GM21423 (cell line): Measurements from ENCODE around the gene RPH3AL.

Experiments used
- ATAC-seq: cut with Tn5 transposase; IDR thresholded peaks from one replicate; pipeline ENCODE4 v1.9.1; 2021; ENCODE audit warnings: mild to moderate bottlenecking, moderate library complexity; ENCODE audit not compliant: unreplicated experiment

The RPH3AL gene

DNA sequence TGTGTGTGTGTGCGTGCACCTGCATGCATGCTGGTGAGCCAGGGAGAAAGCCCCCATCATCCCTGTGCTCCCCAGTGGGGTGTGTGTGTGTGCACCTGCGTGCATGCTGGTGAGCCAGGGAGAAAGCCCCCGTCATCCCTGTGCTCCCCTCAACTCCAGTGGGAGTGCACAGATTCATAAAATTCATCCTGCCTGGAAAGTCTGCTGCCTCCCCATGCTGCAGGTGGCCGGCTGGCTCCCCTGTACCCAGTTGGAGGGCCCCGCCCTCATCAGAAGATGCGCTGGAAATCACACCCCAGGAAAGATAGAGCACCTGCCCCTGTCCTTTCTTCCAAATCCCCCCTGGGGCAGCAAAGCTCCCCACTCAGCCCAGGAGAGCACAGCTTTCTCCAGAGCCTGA is 86.4 kb downstream of the RPH3AL start:
- no peak for ATAC-seq

DNA sequence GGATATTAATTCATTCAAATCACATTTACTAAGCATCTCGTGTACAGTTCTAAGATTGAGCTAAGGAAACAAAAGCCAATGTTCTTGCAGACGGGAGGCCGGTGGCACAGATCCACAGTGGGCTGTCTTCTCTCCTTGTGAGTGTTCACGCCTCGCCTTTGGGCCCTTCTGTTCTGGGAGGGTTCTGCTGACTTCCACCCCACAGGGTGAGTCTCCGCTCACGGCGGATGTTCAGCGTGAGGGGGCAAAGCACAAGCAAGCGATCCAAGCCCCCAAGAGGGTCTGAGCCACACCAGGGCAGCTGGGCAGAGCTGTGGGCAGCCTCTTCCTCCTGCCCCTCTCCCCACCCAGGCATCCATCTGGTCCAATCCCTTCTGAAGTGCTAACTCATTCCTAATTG is 86.9 kb downstream of the RPH3AL start:
- no peak for ATAC-seq

DNA sequence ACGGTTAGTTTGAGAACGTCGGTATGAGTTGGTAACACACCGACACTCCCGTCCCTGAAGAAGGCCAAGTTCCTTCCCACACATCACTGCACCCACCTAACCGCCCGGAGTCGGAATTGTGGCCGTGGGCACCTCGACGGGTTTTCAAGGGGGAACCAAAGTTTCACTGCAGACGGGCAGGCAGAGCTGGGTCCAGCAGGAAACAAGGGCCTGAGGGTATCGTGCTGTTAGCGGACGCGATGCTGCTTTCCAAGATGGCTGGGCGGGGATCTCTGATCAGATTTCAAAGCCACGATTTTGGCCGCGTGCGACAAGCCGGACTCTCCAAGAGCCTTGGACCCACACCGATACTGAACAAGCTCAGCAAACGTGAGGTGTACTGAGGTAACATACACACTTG is 88.8 kb downstream of the RPH3AL start:
- ATAC-seq = no peak

DNA sequence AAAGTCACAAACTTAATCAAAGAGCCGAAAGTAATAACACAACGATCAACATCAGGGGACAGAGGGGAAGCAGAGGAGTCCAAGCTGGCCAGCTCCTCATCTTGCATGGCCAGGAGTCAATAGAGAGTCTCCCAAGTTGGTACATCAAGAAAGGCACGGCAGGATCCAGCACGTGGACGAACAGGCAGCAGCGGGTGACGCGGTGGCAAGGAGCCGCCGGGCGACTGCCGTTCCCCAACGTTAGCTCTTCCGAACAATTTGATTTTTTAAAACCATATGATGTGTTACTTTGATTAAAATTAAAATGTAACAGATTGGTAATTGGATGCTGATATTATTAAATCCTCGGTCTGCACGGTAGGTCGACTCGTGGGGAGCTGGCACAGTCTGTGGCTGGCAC is 89.3 kb downstream of the RPH3AL start:
- no peak for ATAC-seq

DNA sequence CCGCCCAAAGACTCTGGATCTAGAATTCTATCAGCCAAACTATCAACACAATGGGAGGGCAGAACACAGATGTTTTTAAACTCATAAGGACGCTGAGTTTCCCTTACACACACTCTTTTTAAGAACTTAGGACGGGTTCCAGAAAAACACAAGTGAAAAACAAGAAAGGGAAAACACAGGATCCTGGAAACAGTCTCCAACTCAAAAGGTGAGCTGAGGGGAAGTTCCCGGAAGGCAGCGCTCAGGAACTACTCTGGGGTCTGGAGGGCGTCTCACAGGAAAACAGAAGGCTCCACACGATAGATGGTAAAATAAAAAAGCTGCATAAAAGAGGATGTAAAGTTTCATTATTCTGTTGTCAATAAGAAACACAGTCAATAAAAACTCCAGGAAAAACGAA is 91.0 kb downstream of the RPH3AL start:
- no peak for ATAC-seq

DNA sequence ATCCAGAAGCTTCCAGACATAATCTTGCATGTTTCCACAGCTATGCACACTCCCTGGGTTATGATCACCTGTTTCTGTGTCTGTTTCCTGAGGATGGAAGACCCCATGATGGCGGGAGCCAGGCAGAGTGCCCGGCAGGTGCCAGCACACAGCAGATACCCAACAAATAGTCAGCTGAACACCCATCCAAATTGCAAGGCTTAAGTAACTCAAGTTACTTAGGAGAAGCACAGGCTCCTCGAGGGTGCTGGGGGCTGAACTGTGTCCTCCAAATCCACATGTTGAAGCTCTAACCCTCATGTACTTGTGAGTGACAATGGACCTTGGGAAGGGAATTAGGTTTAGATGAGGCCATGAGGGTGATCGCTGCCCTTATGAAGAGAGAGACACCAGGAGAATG is 91.7 kb downstream of the RPH3AL start:
- ATAC-seq = no peak

DNA sequence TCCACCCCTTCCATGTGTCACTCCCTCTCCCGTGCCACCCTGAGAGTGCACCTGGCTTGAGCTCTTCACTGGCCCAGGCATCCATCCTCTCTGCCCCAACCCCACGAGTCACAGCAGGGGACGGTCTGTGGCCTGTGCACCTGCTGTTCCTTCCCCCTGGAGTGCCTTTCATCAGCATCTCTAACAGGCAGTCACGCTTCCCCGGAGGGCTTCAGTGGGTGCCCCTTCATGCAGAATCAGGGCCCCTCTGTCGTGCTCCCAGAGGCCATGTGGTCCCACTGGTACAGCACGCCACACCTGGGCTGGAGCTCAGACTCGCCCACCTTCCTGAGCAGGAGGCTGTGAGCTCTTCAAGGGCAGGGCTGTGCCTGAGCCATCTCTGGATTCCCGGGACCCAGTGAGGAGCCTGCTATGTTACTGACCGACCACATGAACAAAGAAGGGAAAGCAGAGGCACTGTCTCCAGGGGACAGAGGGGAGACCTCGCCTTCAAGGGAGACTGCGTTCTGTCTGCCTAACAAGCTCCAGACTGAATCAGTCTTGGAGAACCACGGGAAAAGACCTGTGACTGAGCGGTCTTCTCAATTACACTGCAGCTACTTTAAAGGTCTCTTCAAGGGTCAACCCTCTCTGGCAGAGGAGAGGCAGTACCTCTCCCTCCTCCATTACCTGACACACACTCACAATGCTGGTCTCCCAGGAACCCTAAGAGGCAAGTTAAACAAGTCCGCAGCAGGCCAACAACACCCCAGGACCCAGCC is 92.4 kb downstream of the RPH3AL start:
- ATAC-seq = no peak

DNA sequence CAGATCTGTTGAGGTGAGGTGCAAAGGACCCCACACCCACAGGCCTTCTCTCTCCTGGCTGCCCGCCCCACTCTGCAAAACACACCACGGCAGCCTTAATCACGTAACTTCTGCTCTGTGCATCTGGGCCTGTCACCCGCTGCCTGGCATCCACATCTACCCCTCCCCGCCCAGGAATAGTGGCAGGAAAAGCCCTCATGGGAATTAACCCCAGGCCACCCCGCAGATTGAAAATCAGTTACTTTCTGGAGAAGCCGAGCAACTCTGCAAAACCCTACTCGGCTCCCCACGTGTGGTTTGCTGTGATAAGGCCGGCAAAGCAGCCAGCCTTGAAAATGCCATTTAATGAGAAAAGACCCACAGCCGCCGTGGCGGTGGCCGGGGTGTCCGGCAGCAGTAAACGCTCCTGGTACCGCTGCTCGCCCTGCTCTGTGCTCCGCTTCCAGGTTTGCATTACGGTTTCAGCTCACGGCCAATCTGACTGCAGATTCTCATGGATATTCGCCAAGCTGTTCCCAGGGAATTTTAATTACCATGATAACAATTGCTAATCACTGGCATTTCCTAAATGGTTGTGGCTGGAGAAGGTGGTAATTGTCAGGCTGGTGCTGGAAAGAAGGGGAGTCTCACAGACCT is 93.1 kb downstream of the RPH3AL start:
- no peak for ATAC-seq

DNA sequence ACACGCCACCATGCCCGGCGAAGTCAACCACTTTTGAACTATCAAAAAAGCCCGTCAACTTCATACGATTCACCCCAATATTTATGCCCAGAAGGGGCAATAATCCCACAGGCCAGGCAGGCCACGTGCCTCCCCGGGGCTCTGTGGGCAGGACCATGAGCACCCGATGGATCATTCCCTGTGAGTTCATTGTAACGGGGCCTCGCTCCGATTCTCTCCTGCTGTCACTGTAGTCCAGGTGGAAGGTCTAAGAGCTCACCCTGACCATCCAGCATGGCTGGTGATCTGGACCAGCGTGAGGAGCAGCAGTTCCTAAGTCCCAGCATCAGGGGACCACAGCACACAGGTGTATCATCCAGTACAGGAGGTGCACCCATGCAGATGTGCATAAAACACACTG is 93.7 kb downstream of the RPH3AL start:
- ATAC-seq = no peak

DNA sequence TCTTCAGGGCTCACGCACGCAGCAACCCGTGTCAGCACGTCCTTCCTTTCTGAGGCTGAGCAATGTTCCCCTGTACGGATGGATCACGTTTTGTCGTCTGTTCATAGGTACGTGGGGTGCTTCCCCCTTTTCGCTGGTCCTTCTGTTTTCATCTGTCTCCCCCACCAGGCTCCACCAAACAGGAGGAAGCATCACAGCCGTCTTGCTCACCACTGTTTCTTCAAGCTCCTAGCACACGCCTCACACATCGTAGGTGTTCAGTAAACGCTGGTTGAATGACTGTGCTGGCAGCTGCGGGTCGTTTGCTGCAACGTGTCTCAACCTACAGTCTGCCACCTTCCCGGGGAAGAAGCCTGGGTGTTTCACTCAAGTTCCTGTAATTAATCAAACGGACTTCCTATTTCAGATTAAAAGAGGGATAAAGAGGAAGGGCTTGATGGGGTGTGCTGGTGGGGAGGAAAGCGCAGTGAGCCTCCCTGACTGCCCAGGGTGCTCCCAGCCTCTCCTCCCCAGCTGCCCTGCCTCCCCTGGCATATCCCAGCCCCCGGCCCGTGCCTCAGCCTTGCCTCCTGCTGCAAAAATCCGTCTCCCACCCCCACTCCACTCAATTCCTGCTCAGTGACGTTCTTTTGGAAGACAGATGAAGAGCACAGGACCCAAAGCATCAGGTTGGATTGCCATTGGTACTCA is 94.4 kb downstream of the RPH3AL start:
- ATAC-seq = no peak

DNA sequence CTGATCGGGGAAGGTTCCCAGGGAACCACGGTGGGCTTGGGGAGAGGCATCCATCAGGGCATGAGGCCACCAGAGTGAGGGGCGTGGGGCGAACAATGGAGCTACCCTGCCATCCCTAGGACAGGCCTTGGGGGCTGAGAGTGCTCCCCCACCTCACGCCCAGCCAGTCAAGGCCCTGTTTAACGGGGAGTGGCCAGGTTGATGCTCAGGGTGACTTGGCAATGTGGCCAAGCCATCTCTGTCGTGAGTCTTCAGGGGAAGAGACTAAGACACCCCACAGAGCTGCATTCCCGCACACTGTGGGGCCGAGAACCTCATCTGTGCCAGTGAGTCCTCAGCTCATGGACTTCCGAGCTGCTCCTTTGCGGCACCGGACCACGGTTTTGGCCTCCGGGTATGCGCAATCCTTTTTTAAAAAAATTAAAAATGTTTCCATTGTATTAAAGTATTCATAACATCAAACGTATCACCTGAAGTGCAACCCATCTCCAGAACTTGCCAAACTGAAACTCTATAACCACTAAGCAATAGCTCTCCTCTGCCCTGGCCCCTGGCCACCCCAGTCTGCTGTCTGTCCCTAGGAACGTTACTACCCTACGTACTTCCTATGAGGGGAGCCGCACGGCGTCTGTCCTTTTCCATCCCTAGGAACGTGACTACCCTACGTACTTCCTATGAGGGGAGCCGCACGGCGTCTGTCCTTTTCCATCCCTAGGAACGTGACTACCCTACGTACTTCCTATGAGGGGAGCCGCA is 99.3 kb downstream of the RPH3AL start:
- no peak for ATAC-seq

DNA sequence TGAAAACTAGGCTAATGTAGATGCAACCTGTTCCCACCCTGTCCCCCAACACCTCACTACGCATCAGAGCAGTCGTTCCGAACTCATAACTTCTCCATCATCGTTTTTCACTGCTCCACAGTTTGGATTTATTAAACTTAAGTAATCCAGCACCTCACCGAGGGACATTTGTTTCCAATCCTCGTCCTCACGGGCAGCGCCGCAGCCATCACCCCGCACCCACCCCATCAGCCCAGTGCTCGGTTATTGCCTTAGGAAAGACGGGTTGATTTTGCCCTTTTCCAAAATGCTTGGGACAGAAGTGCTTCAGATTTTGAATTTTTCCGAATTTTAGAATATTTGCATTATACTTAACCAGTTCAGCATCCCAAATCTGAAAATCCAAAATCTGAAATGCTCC is 100.2 kb downstream of the RPH3AL start:
- ATAC-seq = no peak

DNA sequence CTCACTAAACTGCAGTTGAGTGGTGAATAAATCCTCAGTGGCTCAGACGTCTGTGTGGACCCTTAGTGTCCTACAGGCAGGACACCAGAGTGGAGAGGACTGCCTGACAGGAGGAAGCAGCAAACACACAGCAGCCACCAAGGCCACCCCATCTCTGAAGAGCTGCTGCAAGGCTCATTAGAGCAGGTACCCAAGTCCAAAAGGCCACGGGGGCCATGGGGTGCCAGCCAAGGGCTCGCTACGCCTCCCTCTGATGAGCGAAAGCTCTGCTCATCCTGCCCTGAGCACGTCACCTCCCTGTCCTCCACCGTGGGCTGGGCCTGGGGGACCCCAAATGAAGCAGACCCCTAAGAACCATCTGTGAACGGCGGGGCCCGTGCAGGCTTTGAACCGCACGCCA is 101.1 kb downstream of the RPH3AL start:
- ATAC-seq = no peak

DNA sequence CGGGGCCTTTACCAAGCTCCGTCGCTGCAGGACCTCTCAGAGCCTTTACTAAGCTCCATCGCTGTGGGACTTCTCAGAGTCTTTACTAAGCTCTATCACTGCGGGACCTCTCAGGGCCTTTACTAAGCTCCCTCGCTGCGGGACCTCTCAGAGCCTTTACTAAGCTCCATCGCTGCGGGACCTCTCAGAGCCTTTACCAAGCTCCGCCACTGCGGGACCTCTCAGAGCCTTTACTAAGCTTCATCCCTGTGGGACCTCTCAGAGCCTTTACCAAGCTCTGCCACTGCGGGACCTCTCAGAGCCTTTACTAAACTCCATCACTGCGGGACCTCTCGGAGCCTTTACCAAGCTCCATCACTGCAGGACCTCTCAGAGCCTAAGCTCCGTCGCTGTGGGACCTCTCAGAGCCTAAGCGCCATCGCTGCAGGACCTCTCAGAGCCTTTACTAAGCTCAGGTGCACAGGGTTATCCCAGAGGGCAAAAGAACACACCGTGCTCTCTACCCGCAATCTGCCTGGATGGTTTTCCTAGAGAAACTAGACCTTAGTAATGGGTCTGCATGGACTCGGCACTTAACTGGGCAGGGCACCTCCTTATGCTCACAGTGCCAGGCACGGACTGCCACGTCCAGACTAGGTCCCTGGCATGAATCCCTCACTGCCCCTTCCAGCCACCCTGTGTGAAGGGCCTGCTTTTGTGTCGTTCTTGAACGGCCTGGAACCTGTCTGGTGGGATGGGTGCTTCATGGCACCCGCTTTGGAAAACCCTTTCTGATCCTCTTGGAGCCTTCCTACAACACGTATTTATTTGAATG is 101.9 kb downstream of the RPH3AL start:
- no peak for ATAC-seq

DNA sequence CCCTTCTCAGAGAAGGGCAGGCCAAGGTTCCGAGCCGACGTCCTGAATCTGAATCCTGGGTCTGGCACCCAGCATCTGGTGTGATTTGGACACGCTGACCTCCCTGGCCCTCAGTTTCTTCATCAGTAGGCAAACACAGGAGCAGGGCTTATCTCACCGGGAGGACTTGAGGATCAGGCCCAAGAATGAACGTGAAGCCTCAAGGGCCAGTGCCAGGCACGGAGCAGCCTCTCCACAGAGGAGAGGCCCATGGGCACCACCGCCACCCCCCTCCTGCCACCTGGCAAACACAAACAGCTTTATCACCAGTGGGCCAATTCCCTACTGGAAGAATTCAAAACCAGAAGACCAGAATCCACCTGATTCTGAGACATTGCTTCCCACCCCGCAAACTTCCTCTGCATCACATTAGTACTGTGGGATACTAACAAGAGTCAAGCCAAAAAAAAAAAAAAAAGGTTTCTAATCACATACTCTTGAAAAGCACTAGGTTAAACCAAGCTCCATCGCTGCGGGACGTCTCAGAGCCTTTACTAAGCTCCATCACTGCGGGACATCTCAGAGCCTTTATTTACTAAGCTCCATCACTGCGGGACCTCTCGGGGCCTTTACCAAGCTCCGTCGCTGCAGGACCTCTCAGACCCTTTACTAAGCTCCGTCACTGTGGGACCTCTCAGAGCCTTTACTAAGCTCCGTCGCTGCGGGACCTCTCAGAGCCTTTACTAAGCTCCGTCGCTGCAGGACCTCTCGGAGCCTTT is 103.2 kb downstream of the RPH3AL start:
- ATAC-seq = no peak

DNA sequence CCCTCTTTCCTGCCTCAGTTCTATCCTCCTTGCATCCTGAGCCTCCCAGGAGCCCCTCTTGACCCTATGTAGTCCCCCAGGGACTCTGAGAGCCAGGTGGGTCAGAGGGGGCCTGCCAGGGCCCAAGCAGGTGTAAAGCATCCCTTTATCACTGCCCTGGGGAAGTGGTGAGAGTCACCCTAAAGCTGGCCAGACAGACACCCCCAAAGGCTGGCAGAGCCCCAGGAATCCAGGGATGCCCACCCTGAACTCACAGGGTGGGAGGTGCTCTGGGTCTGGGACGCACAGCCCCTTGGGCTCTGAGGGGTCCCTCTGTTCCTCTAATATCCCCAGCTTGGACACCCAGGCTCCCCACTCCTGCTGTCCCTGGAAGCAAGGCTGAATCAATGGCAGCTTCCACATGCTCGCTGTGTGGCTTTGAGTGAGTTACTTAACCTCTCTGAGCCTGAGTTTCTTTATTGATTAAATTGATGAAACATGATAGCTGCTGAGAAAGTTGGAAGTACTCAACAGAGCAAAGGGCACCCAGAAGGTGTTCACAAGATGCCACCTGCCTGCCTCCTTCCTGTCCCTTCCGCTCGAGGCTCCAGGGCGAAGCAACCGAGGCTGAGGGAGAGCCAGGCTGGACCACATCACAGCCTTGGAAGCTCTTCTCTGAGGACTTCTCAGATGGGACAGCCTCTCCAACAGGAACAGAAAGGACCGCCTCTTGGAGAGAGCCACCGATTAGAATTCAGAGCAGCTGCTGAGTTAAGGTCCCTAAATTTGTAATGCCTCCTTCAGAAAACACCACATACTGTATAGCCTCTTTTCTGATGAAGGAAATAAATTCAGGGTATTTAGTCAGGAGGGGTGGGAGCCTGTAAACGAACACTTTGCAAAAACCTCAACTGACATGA is 104.0 kb downstream of the RPH3AL start:
- no peak for ATAC-seq

DNA sequence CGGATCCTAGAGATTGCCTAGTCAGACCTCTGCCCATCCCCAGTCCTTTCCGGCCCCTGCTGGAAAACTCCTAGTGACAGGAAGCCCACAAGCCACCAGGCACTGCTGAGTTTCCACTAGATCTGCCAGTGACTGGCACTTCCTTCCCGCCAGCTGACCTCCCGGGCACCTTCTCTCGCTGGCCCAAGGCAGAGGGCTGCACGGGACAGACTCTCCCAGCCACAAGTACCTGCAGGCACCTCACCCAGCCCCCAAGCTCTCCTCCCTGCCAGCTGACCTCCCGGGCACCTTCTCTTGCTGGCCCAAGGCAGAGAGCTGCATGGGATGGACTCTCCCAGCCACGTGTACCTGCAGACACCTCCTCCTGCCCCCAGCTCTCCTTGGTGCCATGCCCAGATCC is 104.8 kb downstream of the RPH3AL start:
- no peak for ATAC-seq

DNA sequence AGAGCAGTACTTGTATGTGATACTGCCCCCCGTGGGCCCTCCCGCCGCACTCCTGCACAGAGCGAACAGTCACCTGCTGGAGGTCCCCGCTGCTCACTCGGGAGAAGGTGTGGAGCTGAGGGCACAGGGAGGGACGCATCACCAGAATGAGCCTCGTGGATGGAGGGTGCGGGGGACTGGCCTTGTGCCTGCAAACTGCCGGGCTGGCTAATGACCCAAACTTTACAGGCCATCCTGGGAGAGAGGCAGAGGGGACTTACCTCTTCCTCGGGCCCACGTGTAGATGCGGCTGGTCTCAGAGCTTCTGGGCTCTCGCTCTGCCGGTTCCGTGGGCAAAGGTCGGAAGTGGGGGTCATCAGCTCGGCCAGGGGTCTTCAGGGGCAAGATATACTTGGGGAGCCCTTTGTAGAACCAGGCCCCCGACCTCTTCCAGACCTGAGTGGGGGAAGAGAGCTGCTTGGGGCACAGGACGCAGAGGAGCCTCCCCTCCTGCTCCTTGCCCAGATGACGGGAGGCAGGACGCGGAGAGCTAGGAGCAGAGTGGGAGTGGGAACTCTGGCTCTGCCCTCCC is 105.7 kb downstream of the RPH3AL start:
- ATAC-seq = no peak

DNA sequence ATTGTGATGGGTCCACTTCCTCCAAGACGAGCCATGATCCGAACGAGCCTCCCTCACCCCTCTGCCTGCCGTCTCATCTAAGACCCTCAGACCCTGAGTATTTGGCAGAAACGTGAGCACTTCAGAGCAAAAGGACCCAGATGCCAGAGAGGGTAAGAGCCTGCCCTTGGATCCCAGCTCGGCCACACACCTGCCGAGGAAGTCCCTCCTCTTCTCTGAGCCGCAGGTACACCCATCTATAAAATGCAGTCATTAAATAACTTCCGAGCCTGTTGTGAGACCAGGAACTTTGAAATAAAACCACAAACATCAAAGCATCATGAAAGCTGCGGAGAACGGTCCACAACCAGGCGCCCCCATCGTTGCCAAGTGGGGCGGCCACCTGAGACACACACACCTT is 106.4 kb downstream of the RPH3AL start:
- ATAC-seq = no peak
